HG02852 (cell line): ENCODE data around the gene OR4C45.
"Not testable (repeated sequence)": the region's sequence is repeated elsewhere in the genome, so short reads cannot be mapped to it uniquely, and the experiment has no call there.

ENCODE experiments used
- ATAC-seq: cut with Tn5 transposase; IDR thresholded peaks from one replicate; pipeline ENCODE4 v1.9.1; 2021; ENCODE audit warnings: mild to moderate bottlenecking, moderate library complexity; ENCODE audit not compliant: unreplicated experiment

OR4C45 gene

DNA sequence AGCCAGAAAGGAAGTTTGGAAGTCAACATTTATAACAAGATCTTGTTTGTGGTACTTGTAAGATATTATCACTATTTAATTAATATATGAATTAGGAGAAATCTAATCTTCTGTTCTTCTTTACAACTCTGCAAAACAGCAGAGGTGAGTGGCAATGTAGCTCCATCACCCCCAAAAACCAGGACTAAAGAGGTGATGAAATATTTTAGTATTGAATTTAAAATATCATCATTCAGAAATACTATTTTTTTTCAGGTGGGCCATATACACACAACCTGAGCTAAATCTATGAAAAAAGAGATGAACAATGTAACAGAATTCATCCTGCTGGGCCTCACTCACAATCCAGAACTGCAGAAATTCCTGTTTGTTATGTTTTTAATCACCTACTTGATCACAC lies at the start of gene OR4C45:
Gene OR4C45, plus strand, starts transcription at position 301 of the 400 bp plus-strand sequence.
- ATAC-seq = no peak

DNA sequence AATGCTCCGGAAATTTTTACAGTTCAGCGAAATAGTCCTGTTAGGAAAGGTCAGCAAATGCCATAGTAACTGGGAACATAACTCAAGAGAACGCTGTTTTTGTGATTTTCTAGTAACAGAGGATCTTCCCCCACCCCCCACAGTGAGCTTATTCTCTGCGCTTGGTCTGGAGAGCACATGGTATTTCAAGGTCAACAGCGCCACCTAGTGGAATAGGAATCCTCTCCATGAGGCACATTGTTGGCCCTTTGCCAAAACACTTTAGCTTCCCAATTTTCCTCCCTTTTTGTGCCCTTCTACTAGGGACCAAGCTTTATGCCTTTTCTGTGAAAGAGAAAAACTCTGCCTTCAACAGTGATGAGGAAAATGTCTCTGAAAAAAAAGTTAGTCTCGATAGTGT lies 37.1 kb upstream of the OR4C45 start:
- ATAC-seq = no peak

GRCh38 chr11:50030193-50030592 lies 2.5 kb upstream of the OR4C45 start:
- ATAC-seq = no peak

DNA sequence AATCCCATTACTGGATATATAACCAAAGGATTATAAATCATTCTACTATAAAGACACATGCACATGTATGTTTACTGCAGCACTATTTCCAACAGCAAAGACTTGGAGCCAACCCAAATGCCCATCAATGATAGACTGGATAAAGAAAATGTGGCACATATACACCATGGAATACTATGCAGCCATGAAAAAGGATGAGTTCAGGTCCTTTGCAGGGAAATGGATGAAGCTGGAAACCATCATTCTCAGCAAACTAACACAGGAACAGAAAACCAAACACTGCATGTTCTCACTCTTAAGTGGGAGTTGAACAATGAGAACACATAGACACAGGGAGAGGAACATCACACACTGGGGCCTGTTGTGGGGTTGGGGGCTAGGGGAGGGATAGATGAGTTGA lies 3.6 kb downstream of the OR4C45 start:
- ATAC-seq = not testable (repeated sequence)

DNA sequence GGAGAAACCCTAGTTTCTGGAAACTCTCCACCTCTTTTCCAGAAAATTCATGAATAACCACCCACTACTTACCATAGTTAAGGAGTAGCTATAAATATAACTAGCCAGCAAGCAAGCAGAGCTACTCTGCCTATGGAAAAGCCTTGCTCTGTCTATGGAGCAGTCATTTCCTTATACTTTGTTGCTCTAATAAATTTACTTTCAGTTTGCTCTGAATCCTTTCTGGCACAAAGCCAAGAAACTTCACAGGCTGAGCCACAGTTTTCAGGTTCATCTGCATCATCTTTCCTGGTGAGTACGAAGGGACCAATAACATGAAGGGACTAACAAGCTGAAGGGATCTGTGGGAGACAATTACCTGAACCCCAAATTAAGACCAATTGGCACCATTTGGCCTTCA lies 4.6 kb downstream of the OR4C45 start:
- ATAC-seq = no peak

GRCh38 chr11:50044647-50045046 lies 12.0 kb downstream of the OR4C45 start:
- ATAC-seq = no peak

- not testable (repeated sequence) for ATAC-seq
Measured at GRCh38 chr11:50063056-50063455, 30.4 kb downstream of the OR4C45 start.

- no peak for ATAC-seq
Measured at GRCh38 chr11:50070389-50070788, 37.7 kb downstream of the OR4C45 start.

DNA sequence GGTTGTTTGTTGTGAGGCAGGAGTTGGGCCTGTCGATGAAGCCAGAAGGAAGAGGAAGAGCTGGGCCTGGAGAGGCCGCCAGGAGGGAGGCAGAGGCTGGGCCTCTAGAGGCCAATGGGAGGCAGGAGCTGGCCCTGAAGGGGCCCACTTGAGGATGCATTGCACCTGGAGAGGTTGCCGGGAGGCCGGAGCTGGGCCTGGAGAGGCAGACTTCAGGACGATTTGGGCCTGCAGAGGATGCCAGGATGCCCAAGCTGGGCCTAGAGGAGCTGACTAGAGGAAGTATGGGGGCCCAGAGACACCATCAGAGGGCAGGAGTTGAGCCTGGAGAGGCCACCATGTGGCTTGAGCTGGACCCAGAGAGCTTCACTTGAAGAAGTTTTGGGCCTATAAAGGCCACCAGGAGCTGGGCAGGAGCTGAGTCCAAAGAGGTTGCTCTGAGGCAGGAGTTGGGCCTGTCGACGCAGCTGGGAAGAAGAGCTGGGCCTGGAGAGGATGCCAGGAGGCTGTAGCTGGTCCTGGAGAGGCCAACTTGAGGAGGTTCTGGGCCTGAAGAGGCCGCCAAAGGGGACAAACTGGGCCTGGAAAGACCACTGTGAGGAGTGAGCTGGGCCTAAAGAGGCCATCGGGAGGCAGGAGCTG lies 39.0 kb downstream of the OR4C45 start:
- ATAC-seq = no peak

- no peak for ATAC-seq
Measured at GRCh38 chr11:50072226-50073112, 39.8 kb downstream of the OR4C45 start.

GRCh38 chr11:50073113-50074105 lies 40.7 kb downstream of the OR4C45 start:
- ATAC-seq = no peak

- ATAC-seq = no peak
Measured at GRCh38 chr11:50074161-50074560, 41.5 kb downstream of the OR4C45 start.

GRCh38 chr11:50075856-50076255 lies 43.2 kb downstream of the OR4C45 start:
- no peak for ATAC-seq

DNA sequence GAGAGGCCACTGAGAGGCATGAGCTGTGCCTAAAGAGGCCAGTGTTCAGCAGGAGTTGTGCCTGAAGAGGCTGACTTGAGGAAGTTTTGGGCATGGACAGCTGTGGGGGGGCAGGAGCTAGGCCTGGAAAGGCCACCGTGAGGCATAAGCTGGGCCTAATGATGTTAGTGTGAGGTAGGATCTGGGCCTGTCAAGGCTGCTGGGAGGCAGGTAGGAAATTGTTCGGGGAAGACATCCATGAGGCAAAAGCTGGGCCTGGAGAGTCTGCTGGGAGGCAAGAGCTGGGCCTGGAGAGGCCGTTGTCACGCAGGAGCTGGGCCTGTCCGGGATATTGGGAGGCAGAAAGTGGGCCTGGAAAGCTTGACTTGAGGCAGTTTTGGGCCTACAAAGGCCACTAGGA lies 44.9 kb downstream of the OR4C45 start:
- no peak for ATAC-seq

DNA sequence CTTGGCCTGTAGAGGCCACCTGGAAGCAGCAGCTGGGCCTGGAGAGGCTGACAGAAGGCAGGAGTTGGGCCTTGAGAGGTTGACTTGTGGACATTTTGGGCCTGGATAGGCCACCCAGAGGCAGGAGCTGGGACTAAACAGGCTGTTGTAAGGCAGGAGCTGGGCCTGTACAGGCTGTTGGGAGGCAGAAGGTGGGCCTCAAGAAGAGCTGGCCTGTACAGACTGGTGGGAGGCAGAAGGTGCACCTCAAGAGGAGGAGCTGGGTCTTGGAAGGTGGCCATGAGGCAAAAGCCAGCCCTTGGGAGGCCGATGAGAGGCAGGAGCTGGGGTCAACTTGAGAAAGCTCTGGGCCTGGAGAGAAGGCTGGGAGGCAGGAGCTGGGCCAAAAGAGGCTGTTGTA lies 45.3 kb downstream of the OR4C45 start:
- no peak for ATAC-seq

DNA sequence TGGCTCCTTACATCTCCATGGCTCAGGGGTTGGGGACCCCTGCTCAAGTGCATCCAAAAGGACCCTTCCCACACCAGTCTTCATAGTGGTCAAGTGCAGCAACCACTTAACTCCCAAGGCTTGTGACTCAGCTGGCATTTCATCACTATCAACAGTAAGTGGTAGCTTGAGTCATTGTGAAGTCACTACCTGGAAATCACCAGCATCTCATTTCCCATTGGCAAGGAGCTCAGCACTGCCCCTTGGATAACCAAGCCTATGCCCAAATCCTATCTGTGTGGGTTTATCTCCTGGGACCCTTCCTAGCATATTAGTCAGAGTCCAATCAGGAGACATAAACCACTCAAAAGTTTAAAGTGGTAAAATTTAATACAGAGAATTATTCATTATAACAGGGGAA lies 46.3 kb downstream of the OR4C45 start:
- not testable (repeated sequence) for ATAC-seq

- no peak for ATAC-seq
Measured at GRCh38 chr11:50080256-50080655, 47.6 kb downstream of the OR4C45 start.
